HepG2 (cell line): ENCODE data around the gene ZNF19. TPM values are rescaled to one million over a fixed set of nuclear protein-coding genes. Genes with fewer than 3 reads are reported as not detected.

Source experiments
- polyA plus RNA-seq, 8 experiments: library from polyadenylated mRNA; depleted of rRNA in 3 of 8; stranded (reverse) in 7 of 8; unstranded in 1 of 8; fragments of >200 nt; fragmentation: Illumina TruSeq in 4 of 8; extraction: Trizol in 4 of 8; gene quantifications; 2 replicates each; pipeline versions ENCODE4 v1.2.1 to v1.2.3, GENCODE V29; 2011 to 2016; ENCODE audit warnings: low read depth in 4 of 8, missing spikeins in 1 of 8, mixed read lengths in 1 of 8; ENCODE audit not compliant: insufficient read depth in 1 of 8
- total RNA-seq, 5 experiments: library from RNA; depleted of rRNA; stranded (reverse); fragments of >200 nt; fragmentation: Illumina TruSeq; extraction: Trizol; gene quantifications; 2 replicates each; pipeline ENCODE4 v1.2.3, GENCODE V29; 2016; ENCODE audit warnings: low read depth in 1 of 5
- TF ChIP-seq, protein P1 (sequence below): sonication (generic); formaldehyde crosslinking; IDR thresholded peaks from 2 replicates; pipeline ENCODE4 v1.4.0; 2020; ENCODE audit warnings: missing genetic modification reagents, mild to moderate bottlenecking, borderline replicate concordance
- TF ChIP-seq, protein P2 (sequence below): sonication (generic); formaldehyde crosslinking; IDR thresholded peaks from 2 replicates; pipeline ENCODE4 v1.5.1; 2020; ENCODE audit warnings: mild to moderate bottlenecking, missing genetic modification reagents, borderline replicate concordance
- TF ChIP-seq, protein P3 (sequence below): sonication (generic); formaldehyde crosslinking; IDR thresholded peaks from 2 replicates; pipeline ENCODE4 v1.8.1; 2023; ENCODE audit warnings: mild to moderate bottlenecking, missing genetic modification reagents

The ZNF19 gene
- total and polyA plus RNA-seq, 2 of the 13 experiments (the other 11 are each of a cell fraction or from before 2014, with no cell fraction given), result 3.2 to 5.8 TPM

DNA sequence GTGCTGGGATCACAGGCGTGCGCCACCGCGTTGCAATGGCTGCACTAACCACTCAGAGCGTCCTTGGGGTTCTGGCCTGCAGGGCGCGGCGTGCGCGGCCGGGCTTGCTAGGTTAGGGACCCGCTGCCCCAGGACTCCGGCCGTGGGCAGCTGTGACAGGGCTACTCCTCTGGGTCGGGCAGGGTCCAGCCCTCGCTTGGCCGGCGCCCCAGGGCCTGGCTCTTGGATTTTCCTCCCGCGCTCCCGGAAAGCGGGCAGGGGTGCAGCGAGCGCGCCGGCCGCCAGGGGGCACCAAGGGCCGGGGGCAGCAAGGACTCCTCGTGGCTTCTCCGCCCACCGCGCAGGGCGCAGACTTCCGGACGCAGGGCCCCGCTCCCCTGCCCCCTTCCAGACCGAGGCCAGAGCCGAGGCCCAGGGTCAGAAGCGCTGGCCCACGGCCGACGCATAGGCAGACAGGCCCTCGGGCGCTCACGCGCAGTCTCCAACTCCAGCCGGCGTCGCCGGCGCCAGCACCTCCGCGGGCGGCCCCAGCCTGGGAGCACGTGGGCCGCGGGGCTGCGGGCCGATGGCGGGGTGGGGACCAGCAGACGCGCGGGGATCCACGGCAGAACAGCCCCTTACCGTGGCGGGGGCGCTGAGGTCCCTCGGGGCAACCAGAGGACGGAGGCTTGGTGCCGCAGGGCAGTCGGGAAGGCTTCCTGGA is 47.6 kb downstream of the ZNF19 start (continued):
- TF ChIP-seq, protein P1, sequence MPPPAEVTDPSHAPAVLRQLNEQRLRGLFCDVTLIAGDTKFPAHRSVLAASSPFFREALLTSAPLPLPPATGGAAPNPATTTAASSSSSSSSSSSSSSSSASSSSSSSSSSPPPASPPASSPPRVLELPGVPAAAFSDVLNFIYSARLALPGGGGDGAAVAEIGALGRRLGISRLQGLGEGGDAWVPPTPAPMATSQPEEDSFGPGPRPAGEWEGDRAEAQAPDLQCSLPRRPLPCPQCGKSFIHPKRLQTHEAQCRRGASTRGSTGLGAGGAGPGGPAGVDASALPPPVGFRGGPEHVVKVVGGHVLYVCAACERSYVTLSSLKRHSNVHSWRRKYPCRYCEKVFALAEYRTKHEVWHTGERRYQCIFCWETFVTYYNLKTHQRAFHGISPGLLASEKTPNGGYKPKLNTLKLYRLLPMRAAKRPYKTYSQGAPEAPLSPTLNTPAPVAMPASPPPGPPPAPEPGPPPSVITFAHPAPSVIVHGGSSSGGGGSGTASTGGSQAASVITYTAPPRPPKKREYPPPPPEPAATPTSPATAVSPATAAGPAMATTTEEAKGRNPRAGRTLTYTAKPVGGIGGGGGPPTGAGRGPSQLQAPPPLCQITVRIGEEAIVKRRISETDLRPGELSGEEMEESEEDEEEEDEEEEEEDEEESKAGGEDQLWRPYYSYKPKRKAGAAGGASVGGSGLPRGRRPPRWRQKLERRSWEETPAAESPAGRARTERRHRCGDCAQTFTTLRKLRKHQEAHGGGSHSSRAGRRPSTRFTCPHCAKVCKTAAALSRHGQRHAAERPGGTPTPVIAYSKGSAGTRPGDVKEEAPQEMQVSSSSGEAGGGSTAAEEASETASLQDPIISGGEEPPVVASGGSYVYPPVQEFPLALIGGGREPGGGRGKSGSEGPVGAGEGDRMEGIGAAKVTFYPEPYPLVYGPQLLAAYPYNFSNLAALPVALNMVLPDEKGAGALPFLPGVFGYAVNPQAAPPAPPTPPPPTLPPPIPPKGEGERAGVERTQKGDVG (CRISPR knock-in tag), result peak; percentile 52
- TF ChIP-seq, protein P2, sequence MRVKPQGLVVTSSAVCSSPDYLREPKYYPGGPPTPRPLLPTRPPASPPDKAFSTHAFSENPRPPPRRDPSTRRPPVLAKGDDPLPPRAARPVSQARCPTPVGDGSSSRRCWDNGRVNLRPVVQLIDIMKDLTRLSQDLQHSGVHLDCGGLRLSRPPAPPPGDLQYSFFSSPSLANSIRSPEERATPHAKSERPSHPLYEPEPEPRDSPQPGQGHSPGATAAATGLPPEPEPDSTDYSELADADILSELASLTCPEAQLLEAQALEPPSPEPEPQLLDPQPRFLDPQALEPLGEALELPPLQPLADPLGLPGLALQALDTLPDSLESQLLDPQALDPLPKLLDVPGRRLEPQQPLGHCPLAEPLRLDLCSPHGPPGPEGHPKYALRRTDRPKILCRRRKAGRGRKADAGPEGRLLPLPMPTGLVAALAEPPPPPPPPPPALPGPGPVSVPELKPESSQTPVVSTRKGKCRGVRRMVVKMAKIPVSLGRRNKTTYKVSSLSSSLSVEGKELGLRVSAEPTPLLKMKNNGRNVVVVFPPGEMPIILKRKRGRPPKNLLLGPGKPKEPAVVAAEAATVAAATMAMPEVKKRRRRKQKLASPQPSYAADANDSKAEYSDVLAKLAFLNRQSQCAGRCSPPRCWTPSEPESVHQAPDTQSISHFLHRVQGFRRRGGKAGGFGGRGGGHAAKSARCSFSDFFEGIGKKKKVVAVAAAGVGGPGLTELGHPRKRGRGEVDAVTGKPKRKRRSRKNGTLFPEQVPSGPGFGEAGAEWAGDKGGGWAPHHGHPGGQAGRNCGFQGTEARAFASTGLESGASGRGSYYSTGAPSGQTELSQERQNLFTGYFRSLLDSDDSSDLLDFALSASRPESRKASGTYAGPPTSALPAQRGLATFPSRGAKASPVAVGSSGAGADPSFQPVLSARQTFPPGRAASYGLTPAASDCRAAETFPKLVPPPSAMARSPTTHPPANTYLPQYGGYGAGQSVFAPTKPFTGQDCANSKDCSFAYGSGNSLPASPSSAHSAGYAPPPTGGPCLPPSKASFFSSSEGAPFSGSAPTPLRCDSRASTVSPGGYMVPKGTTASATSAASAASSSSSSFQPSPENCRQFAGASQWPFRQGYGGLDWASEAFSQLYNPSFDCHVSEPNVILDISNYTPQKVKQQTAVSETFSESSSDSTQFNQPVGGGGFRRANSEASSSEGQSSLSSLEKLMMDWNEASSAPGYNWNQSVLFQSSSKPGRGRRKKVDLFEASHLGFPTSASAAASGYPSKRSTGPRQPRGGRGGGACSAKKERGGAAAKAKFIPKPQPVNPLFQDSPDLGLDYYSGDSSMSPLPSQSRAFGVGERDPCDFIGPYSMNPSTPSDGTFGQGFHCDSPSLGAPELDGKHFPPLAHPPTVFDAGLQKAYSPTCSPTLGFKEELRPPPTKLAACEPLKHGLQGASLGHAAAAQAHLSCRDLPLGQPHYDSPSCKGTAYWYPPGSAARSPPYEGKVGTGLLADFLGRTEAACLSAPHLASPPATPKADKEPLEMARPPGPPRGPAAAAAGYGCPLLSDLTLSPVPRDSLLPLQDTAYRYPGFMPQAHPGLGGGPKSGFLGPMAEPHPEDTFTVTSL, result no peak
- TF ChIP-seq, protein P3, sequence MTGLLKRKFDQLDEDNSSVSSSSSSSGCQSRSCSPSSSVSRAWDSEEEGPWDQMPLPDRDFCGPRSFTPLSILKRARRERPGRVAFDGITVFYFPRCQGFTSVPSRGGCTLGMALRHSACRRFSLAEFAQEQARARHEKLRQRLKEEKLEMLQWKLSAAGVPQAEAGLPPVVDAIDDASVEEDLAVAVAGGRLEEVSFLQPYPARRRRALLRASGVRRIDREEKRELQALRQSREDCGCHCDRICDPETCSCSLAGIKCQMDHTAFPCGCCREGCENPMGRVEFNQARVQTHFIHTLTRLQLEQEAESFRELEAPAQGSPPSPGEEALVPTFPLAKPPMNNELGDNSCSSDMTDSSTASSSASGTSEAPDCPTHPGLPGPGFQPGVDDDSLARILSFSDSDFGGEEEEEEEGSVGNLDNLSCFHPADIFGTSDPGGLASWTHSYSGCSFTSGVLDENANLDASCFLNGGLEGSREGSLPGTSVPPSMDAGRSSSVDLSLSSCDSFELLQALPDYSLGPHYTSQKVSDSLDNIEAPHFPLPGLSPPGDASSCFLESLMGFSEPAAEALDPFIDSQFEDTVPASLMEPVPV, result no peak
